HG03196 (cell line): ENCODE measurements around the gene RSPH1.
"Not testable (repeated sequence)": the region's sequence is repeated elsewhere in the genome, so short reads cannot be mapped to it uniquely, and the experiment has no call there.

Experiments
- ATAC-seq: cut with Tn5 transposase; IDR thresholded peaks from one replicate; pipeline ENCODE4 v1.9.1; 2021; ENCODE audit not compliant: unreplicated experiment

RSPH1 gene

GRCh38 chr21:42489991-42490390 lies 6.0 kb downstream of the RSPH1 start:
- no peak for ATAC-seq

GRCh38 chr21:42489006-42489563 lies 6.9 kb downstream of the RSPH1 start:
- no peak for ATAC-seq

- no peak for ATAC-seq
Observed at GRCh38 chr21:42486531-42486930, 9.5 kb downstream of the RSPH1 start.

- ATAC-seq: no peak
Observed at GRCh38 chr21:42486072-42486471, 10.0 kb downstream of the RSPH1 start.

- no peak for ATAC-seq
Observed at GRCh38 chr21:42484966-42485365, 11.1 kb downstream of the RSPH1 start.

GRCh38 chr21:42481169-42481568 lies 14.9 kb downstream of the RSPH1 start:
- ATAC-seq: no peak

- no peak for ATAC-seq
Observed at GRCh38 chr21:42480736-42481135, 15.3 kb downstream of the RSPH1 start.

GRCh38 chr21:42479582-42479981 lies 16.4 kb downstream of the RSPH1 start:
- no peak for ATAC-seq

GRCh38 chr21:42478504-42478903 lies 17.5 kb downstream of the RSPH1 start:
- no peak for ATAC-seq

- ATAC-seq: no peak
Observed at GRCh38 chr21:42476388-42477331, 19.4 kb downstream of the RSPH1 start.

GRCh38 chr21:42475526-42476387 lies 20.3 kb downstream of the RSPH1 start:
- ATAC-seq: no peak

GRCh38 chr21:42475036-42475435 lies 21.0 kb downstream of the RSPH1 start:
- ATAC-seq: no peak

- no peak for ATAC-seq
Observed at GRCh38 chr21:42474043-42474831, 21.8 kb downstream of the RSPH1 start.

- no peak for ATAC-seq
Observed at GRCh38 chr21:42473498-42474042, 22.5 kb downstream of the RSPH1 start.

- no peak for ATAC-seq
Observed at GRCh38 chr21:42472521-42472920, 23.5 kb downstream of the RSPH1 start.

- no peak for ATAC-seq
Observed at GRCh38 chr21:42471716-42472330, 24.2 kb downstream of the RSPH1 start.

- no peak for ATAC-seq
Observed at GRCh38 chr21:42471206-42471605, 24.8 kb downstream of the RSPH1 start.

GRCh38 chr21:42469726-42470125 lies 26.3 kb downstream of the RSPH1 start:
- not testable (repeated sequence) for ATAC-seq

GRCh38 chr21:42469272-42469671 lies 26.8 kb downstream of the RSPH1 start:
- no peak for ATAC-seq
